ENCODE results near the gene CACNA2D3. TPM values are rescaled to one million over a fixed set of nuclear protein-coding genes. Genes with fewer than 3 reads are reported as not detected.
A peak's percentile ranks its signal among the peaks of the same experiment; 100 is the strongest.

The CACNA2D3 gene
- total and polyA plus RNA-seq, 4 donors, result 0.38 to 2.5 (median 1.1) TPM

DNA sequence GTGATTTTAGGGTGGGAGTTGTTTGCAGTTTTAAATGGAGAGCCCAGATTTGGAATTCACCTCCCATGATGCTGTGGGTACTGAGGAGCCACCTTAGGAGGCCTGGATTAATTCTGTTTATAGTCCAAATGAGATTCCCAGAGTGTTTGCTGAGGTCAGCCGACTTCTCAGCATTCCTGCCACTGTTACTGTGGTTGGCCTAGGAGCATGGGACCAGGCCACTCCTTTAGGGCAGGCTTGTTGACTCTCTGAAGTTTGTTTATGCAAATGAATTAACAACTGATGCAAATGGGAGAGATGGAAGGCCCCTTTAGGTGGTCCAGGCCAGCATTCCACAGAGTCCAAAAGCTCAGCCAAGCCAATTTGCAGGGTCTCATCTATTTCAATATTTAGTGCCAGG lies 46.1 kb downstream of the CACNA2D3 start:
- ATAC-seq (ENCODE audit: insufficient read depth, low FRiP score) (no peak), DNase-seq (no peak)
- no peak overlapping the region for H3K27ac ChIP-seq (ENCODE audit: low read depth in 1 of 2, low read length in 1 of 2)
- no peaks in the 10 kb centered on the region for H3K36me3 ChIP-seq (ENCODE audit: control insufficient read depth in 4 of 4, insufficient read depth in 4 of 4, low read length in 4 of 4)
- no peak overlapping the region for H3K9ac ChIP-seq (ENCODE audit: insufficient read depth in 1 of 2, low read length in 2 of 2)
- H3K4me1 ChIP-seq (ENCODE audit: control insufficient read depth in 5 of 5, insufficient read depth in 5 of 5, low read length in 5 of 5), result peaks cover 0 to 6% (median 0%) of the 10 kb centered on the region in 5 donors
- no peak overlapping the region for H3K4me3 ChIP-seq
- peaks cover 0 to 6% (median 0%) of the 10 kb centered on the region in 3 donors for H3K27me3 ChIP-seq (ENCODE audit: control insufficient read depth in 3 of 3, insufficient read depth in 3 of 3, low read length in 2 of 3)
- TF ChIP-seq CTCF (IDR thresholded peaks at IDR 0.05; ENCODE audit: control extremely low read depth, extremely low read depth), result no peak
- 38 to 46% methylated on average over 1 of the region's 1 CpG for WGBS, 2 donors
- peaks cover 0 to 2% (median 0%) of the 10 kb centered on the region in 4 donors for H3K9me3 ChIP-seq (ENCODE audit: control insufficient read depth in 4 of 4, insufficient read depth in 3 of 4, low read length in 3 of 4)

- H3K9ac ChIP-seq (ENCODE audit: insufficient read depth in 1 of 2, low read length in 2 of 2), result no peak overlapping the region
- WGBS, 2 donors, result 95 to 97% methylated on average over 7 of the region's 7 CpGs
- DNase-seq, result no peak
- no peaks in the 10 kb centered on the region for H3K36me3 ChIP-seq (ENCODE audit: control insufficient read depth in 4 of 4, insufficient read depth in 4 of 4, low read length in 4 of 4)
- H3K27me3 ChIP-seq (ENCODE audit: control insufficient read depth in 3 of 3, insufficient read depth in 3 of 3, low read length in 2 of 3), result peaks cover 0 to 6% (median 0%) of the 10 kb centered on the region in 3 donors
- ATAC-seq (ENCODE audit: insufficient read depth, low FRiP score), result no peak
- peaks cover 0 to 2% (median 0%) of the 10 kb centered on the region in 4 donors for H3K9me3 ChIP-seq (ENCODE audit: control insufficient read depth in 4 of 4, insufficient read depth in 3 of 4, low read length in 3 of 4)
- no peak overlapping the region for H3K27ac ChIP-seq (ENCODE audit: low read depth in 1 of 2, low read length in 1 of 2)
- H3K4me1 ChIP-seq (ENCODE audit: control insufficient read depth in 5 of 5, insufficient read depth in 5 of 5, low read length in 5 of 5), result peaks cover 0 to 6% (median 0%) of the 10 kb centered on the region in 5 donors
- H3K4me3 ChIP-seq, result no peak overlapping the region
- TF ChIP-seq CTCF (IDR thresholded peaks at IDR 0.05; ENCODE audit: control extremely low read depth, extremely low read depth), result no peak
These were observed 47.2 kb downstream of the CACNA2D3 start for GRCh38 chr3:54169524-54169923.

DNA sequence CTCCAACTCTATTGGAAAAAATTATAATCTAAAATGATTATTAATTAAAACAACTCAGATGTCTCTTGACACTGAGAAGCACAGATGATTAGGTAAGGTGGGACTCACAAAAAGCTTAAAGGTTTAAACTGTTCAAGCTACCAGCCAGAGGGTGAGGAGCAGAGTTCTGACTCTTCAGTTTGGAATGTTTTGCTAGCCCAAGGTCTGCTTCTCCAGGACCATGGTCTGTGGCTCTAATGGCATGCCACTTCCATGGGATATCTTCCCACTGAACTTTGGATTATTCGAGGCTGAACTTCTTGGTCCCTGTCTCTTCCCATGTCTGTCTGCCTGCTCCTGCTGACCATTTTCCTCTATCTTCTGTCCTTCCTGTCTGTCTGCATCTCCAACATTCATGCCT lies 49.2 kb downstream of the CACNA2D3 start:
- Histone ChIP-seq H3K4me1 (ENCODE audit: control insufficient read depth in 5 of 5, insufficient read depth in 5 of 5, low read length in 5 of 5) (peaks cover 0 to 6% (median 0%) of the 10 kb centered on the region in 5 donors), H3K27ac (ENCODE audit: low read depth in 1 of 2, low read length in 1 of 2) (no peak overlapping the region), H3K27me3 (ENCODE audit: control insufficient read depth in 3 of 3, insufficient read depth in 3 of 3, low read length in 2 of 3) (peaks cover 0 to 4% (median 0%) of the 10 kb centered on the region in 3 donors), H3K4me3 (no peak overlapping the region), H3K9me3 (ENCODE audit: control insufficient read depth in 4 of 4, insufficient read depth in 3 of 4, low read length in 3 of 4) (peaks cover 0 to 2% (median 0%) of the 10 kb centered on the region in 4 donors), H3K36me3 (ENCODE audit: control insufficient read depth in 4 of 4, insufficient read depth in 4 of 4, low read length in 4 of 4) (no peaks in the 10 kb centered on the region), H3K9ac (ENCODE audit: insufficient read depth in 1 of 2, low read length in 2 of 2) (no peak overlapping the region)
- 71 to 94% methylated on average over 1 of the region's 1 CpG for WGBS, 2 donors
- DNase-seq, result no peak
- no peak for TF ChIP-seq CTCF (IDR thresholded peaks at IDR 0.05; ENCODE audit: control extremely low read depth, extremely low read depth)
- no peak for ATAC-seq (ENCODE audit: insufficient read depth, low FRiP score)

DNA sequence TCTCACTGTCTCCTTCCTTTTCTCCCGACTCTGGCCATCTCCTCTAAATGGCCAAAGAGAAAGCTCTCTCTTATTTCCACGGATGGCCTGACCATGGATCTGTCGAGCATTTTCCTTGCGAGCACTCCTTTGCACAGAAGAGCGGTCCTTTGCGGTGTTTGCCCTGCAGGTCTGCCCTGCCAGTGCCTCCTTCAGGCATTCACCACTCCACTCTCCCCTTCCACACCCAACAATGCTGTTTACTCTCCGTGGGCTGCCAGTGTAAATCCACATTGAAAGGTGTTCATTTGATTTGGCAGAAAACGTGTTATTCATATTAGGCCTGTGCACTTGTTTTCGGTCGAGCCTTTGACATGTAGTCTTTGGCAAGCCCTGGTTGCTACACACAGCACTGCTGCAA lies 49.6 kb downstream of the CACNA2D3 start:
- ATAC-seq (ENCODE audit: insufficient read depth, low FRiP score) (no peak), DNase-seq (peak in 1 of 3 donors; percentile 5)
- TF ChIP-seq CTCF (IDR thresholded peaks at IDR 0.05; ENCODE audit: control extremely low read depth, extremely low read depth), result no peak
- Histone ChIP-seq H3K9me3 (ENCODE audit: control insufficient read depth in 4 of 4, insufficient read depth in 3 of 4, low read length in 3 of 4) (peaks cover 0 to 2% (median 0%) of the 10 kb centered on the region in 4 donors), H3K27ac (ENCODE audit: low read depth in 1 of 2, low read length in 1 of 2) (no peak overlapping the region), H3K36me3 (ENCODE audit: control insufficient read depth in 4 of 4, insufficient read depth in 4 of 4, low read length in 4 of 4) (no peaks in the 10 kb centered on the region), H3K4me1 (ENCODE audit: control insufficient read depth in 5 of 5, insufficient read depth in 5 of 5, low read length in 5 of 5) (peaks cover 0 to 6% (median 0%) of the 10 kb centered on the region in 5 donors), H3K9ac (ENCODE audit: insufficient read depth in 1 of 2, low read length in 2 of 2) (no peak overlapping the region), H3K27me3 (ENCODE audit: control insufficient read depth in 3 of 3, insufficient read depth in 3 of 3, low read length in 2 of 3) (peaks cover 0 to 2% (median 0%) of the 10 kb centered on the region in 3 donors), H3K4me3 (no peak overlapping the region)
- WGBS, 2 donors, result 74 to 88% methylated on average over 10 of the region's 10 CpGs
